MM.1S (cell line): ENCODE data around the gene KRTAP5-3.

Source experiments
- DNase-seq: peaks from one replicate; pipeline ENCODE4 v3.0.0-alpha.2; 2015
- H2AFZ ChIP-seq: fragments of 300-600 bp; sonication (generic); 2 replicates; pipeline ENCODE4 v1.6.0; 2016; ENCODE audit warnings: antibody characterized with exemption, low read length
- H3F3A ChIP-seq: fragments of 300-600 bp; sonication (generic); 2 replicates; pipeline ENCODE4 v1.6.1; 2016; ENCODE audit warnings: mild to moderate bottlenecking, antibody characterized with exemption, low read length, moderate library complexity, mixed read lengths; ENCODE audit not compliant: insufficient read depth
- H3K27ac ChIP-seq: fragments of 300-600 bp; sonication (generic); 2 replicates; pipeline ENCODE4 v1.5.1; 2016; ENCODE audit warnings: mild to moderate bottlenecking, low read length
- H3K27me3 ChIP-seq: fragments of 300-600 bp; sonication (generic); replicated peaks from 2 replicates; pipeline ENCODE4 v1.6.0; 2016; ENCODE audit warnings: low read length; ENCODE audit not compliant: insufficient read depth
- H3K36me3 ChIP-seq: fragments of 300-600 bp; sonication (generic); replicated peaks from 2 replicates; pipeline ENCODE4 v1.6.1; 2016; ENCODE audit warnings: mild to moderate bottlenecking, low read length, mixed read lengths; ENCODE audit not compliant: insufficient read depth
- H3K4me1 ChIP-seq: fragments of 300-600 bp; sonication (generic); 2 replicates; pipeline ENCODE4 v1.6.1; 2016; ENCODE audit warnings: low read length, mixed read lengths
- H3K4me2 ChIP-seq: fragments of 300-600 bp; sonication (generic); 2 replicates; pipeline ENCODE4 v1.6.0; 2016; ENCODE audit warnings: low read depth, low read length
- H3K4me3 ChIP-seq: fragments of 300-600 bp; sonication (generic); 2 replicates; pipeline ENCODE4 v1.5.1; 2016; ENCODE audit warnings: low read length, mixed read lengths
- H3K79me2 ChIP-seq: fragments of 300-600 bp; sonication (generic); 2 replicates; pipeline ENCODE4 v1.6.1; 2016; ENCODE audit warnings: mixed run types, low read length, mixed read lengths
- H3K9ac ChIP-seq: fragments of 300-600 bp; sonication (generic); 2 replicates; pipeline ENCODE4 v1.6.1; 2016; ENCODE audit warnings: low read length, mixed read lengths
- H3K9me2 ChIP-seq: fragments of 300-600 bp; sonication (generic); replicated peaks from 2 replicates; pipeline ENCODE4 v1.6.1; 2016; ENCODE audit warnings: mild to moderate bottlenecking, low read length, mixed read lengths; ENCODE audit not compliant: insufficient read depth
- H3K9me3 ChIP-seq: fragments of 300-600 bp; sonication (generic); replicated peaks from 2 replicates; pipeline ENCODE4 v1.6.1; 2016; ENCODE audit warnings: mild to moderate bottlenecking, low read length, mixed read lengths; ENCODE audit not compliant: insufficient read depth
- H4K20me1 ChIP-seq: fragments of 300-600 bp; sonication (generic); 2 replicates; pipeline ENCODE4 v1.6.1; 2016; ENCODE audit warnings: mild to moderate bottlenecking, low read length, moderate library complexity, mixed read lengths; ENCODE audit not compliant: insufficient read depth
- CTCF ChIP-seq: fragments of 300-600 bp; sonication (generic); IDR thresholded peaks from 2 replicates; pipeline ENCODE4 v1.5.1; 2016; ENCODE audit warnings: antibody characterized with exemption, low read length, mixed read lengths
- EZH2 ChIP-seq: fragments of 300-600 bp; sonication (generic); optimal IDR thresholded peaks from 2 replicates; pipeline ENCODE3; 2017; ENCODE audit warnings: low read depth, mild to moderate bottlenecking, antibody characterized with exemption, low read length, mixed read lengths
- EZH2phosphoT487 ChIP-seq: fragments of 300-600 bp; sonication (generic); IDR thresholded peaks from 2 replicates; pipeline ENCODE4 v1.6.1; 2018; ENCODE audit warnings: antibody characterized with exemption, low read length

Gene KRTAP5-3

GRCh38 chr11:1560649-1561251, 47.5 kb downstream of the KRTAP5-3 start:
- Histone ChIP-seq H3K9ac (no peak overlapping the region), H3K27me3 (peaks cover 64% of the 10 kb centered on the region), H3K36me3 (no peaks in the 10 kb centered on the region), H3K79me2 (no peaks in the 10 kb centered on the region), H3K4me2 (no peak overlapping the region), H3K4me3 (no peak overlapping the region), H3F3A (no peaks in the 10 kb centered on the region), H3K9me2 (no peaks in the 10 kb centered on the region), H3K4me1 (no peaks in the 10 kb centered on the region), H4K20me1 (no peaks in the 10 kb centered on the region), H2AFZ (no peak overlapping the region), H3K9me3 (no peaks in the 10 kb centered on the region), H3K27ac (no peak overlapping the region)
- DNase-seq = no peak
- TF ChIP-seq EZH2 (no peak), EZH2phosphoT487 (no peak), CTCF (no peak)

GRCh38 chr11:1560002-1560648, 48.1 kb downstream of the KRTAP5-3 start:
- no peaks in the 10 kb centered on the region for H3K36me3 ChIP-seq
- no peak for DNase-seq
- no peak overlapping the region for H3K4me3 ChIP-seq
- no peaks in the 10 kb centered on the region for H3K9me3 ChIP-seq
- no peaks in the 10 kb centered on the region for H3K9me2 ChIP-seq
- no peak overlapping the region for H2AFZ ChIP-seq
- H3F3A ChIP-seq = no peaks in the 10 kb centered on the region
- no peaks in the 10 kb centered on the region for H3K79me2 ChIP-seq
- H3K4me1 ChIP-seq = no peaks in the 10 kb centered on the region
- no peaks in the 10 kb centered on the region for H4K20me1 ChIP-seq
- no peak overlapping the region for H3K4me2 ChIP-seq
- no peak overlapping the region for H3K27ac ChIP-seq
- H3K9ac ChIP-seq = no peak overlapping the region
- peaks cover 61% of the 10 kb centered on the region for H3K27me3 ChIP-seq
- no peak for TF ChIP-seq EZH2
- no peak for TF ChIP-seq CTCF
- no peak for TF ChIP-seq EZH2phosphoT487

GRCh38 chr11:1559111-1559951, 48.9 kb downstream of the KRTAP5-3 start:
- no peaks in the 10 kb centered on the region for H3K79me2 ChIP-seq
- H3K9me3 ChIP-seq = no peaks in the 10 kb centered on the region
- TF ChIP-seq CTCF = no peak
- no peak for TF ChIP-seq EZH2phosphoT487
- TF ChIP-seq EZH2 = no peak
- no peaks in the 10 kb centered on the region for H4K20me1 ChIP-seq
- no peak for DNase-seq
- no peaks in the 10 kb centered on the region for H3F3A ChIP-seq
- H3K27me3 ChIP-seq = peaks cover 60% of the 10 kb centered on the region
- H3K27ac ChIP-seq = no peak overlapping the region
- no peak overlapping the region for H2AFZ ChIP-seq
- H3K4me3 ChIP-seq = no peak overlapping the region
- no peaks in the 10 kb centered on the region for H3K4me1 ChIP-seq
- no peaks in the 10 kb centered on the region for H3K36me3 ChIP-seq
- H3K9me2 ChIP-seq = no peaks in the 10 kb centered on the region
- H3K4me2 ChIP-seq = no peak overlapping the region
- H3K9ac ChIP-seq = no peak overlapping the region
